Measurements from ENCODE around the gene NUFIP1. TPM values are rescaled to one million over a fixed set of nuclear protein-coding genes. Genes with fewer than 3 reads are reported as not detected.

Gene NUFIP1
- total and polyA plus RNA-seq, 2 experiments from 2014 or later, result 7.7 to 23.9 TPM

GRCh38 chr13:44902738-44903137 is 86.5 kb downstream of the NUFIP1 start:
- ATAC-seq (no peak), DNase-seq (ENCODE audit: low spot score) (no peak)
- Histone ChIP-seq H3K36me3 (ENCODE audit: insufficient read depth) (no peaks in the 10 kb centered on the region), H4K20me1 (replicated peaks; ENCODE audit: insufficient read depth) (no peaks in the 10 kb centered on the region), H3F3A (replicated peaks; ENCODE audit: low read depth) (no peaks in the 10 kb centered on the region), H3K4me3 (no peak overlapping the region), H2AFZ (peak overlapping the region; percentile 28; the same call in 1 of the 2 replicates), H3K4me1 (ENCODE audit: insufficient read depth) (peaks cover 6% of the 10 kb centered on the region; the same call in 1 of the 2 replicates), H3K4me2 (no peak overlapping the region), H3K79me2 (replicated peaks; ENCODE audit: insufficient read depth) (no peaks in the 10 kb centered on the region), H3K9me2 (ENCODE audit: insufficient read depth) (peaks cover 8% of the 10 kb centered on the region), H3K27me3 (ENCODE audit: insufficient read depth) (no peaks in the 10 kb centered on the region), H3K27ac (ENCODE audit: low read depth) (no peak overlapping the region)
- no peaks in the 10 kb centered on the region; the same call in 2 of the 3 replicates for H3K9me3 Mint-ChIP-seq
- no peaks in the 10 kb centered on the region for H3K36me3 Mint-ChIP-seq (ENCODE audit: low read depth)
- H3K4me1 Mint-ChIP-seq, result peaks cover 27% of the 10 kb centered on the region
- H3K4me3 Mint-ChIP-seq, result no peak overlapping the region
- TF ChIP-seq ETS1 (IDR thresholded peaks at IDR 0.05) (no peak), POLR2AphosphoS5 (IDR thresholded peaks at IDR 0.05; ENCODE audit: low read depth) (no peak), NANOG (IDR thresholded peaks at IDR 0.05; ENCODE audit: borderline replicate concordance) (no peak), EZH2 (IDR thresholded peaks at IDR 0.05; ENCODE audit: low read depth, unreplicated experiment) (no peak), EZH2phosphoT487 (IDR thresholded peaks at IDR 0.05; ENCODE audit: unreplicated experiment) (no peak), CREB1 (CRISPR knock-in tag; IDR thresholded peaks at IDR 0.05; ENCODE audit: low read depth) (no peak)
- TF ChIP-seq, protein P1, sequence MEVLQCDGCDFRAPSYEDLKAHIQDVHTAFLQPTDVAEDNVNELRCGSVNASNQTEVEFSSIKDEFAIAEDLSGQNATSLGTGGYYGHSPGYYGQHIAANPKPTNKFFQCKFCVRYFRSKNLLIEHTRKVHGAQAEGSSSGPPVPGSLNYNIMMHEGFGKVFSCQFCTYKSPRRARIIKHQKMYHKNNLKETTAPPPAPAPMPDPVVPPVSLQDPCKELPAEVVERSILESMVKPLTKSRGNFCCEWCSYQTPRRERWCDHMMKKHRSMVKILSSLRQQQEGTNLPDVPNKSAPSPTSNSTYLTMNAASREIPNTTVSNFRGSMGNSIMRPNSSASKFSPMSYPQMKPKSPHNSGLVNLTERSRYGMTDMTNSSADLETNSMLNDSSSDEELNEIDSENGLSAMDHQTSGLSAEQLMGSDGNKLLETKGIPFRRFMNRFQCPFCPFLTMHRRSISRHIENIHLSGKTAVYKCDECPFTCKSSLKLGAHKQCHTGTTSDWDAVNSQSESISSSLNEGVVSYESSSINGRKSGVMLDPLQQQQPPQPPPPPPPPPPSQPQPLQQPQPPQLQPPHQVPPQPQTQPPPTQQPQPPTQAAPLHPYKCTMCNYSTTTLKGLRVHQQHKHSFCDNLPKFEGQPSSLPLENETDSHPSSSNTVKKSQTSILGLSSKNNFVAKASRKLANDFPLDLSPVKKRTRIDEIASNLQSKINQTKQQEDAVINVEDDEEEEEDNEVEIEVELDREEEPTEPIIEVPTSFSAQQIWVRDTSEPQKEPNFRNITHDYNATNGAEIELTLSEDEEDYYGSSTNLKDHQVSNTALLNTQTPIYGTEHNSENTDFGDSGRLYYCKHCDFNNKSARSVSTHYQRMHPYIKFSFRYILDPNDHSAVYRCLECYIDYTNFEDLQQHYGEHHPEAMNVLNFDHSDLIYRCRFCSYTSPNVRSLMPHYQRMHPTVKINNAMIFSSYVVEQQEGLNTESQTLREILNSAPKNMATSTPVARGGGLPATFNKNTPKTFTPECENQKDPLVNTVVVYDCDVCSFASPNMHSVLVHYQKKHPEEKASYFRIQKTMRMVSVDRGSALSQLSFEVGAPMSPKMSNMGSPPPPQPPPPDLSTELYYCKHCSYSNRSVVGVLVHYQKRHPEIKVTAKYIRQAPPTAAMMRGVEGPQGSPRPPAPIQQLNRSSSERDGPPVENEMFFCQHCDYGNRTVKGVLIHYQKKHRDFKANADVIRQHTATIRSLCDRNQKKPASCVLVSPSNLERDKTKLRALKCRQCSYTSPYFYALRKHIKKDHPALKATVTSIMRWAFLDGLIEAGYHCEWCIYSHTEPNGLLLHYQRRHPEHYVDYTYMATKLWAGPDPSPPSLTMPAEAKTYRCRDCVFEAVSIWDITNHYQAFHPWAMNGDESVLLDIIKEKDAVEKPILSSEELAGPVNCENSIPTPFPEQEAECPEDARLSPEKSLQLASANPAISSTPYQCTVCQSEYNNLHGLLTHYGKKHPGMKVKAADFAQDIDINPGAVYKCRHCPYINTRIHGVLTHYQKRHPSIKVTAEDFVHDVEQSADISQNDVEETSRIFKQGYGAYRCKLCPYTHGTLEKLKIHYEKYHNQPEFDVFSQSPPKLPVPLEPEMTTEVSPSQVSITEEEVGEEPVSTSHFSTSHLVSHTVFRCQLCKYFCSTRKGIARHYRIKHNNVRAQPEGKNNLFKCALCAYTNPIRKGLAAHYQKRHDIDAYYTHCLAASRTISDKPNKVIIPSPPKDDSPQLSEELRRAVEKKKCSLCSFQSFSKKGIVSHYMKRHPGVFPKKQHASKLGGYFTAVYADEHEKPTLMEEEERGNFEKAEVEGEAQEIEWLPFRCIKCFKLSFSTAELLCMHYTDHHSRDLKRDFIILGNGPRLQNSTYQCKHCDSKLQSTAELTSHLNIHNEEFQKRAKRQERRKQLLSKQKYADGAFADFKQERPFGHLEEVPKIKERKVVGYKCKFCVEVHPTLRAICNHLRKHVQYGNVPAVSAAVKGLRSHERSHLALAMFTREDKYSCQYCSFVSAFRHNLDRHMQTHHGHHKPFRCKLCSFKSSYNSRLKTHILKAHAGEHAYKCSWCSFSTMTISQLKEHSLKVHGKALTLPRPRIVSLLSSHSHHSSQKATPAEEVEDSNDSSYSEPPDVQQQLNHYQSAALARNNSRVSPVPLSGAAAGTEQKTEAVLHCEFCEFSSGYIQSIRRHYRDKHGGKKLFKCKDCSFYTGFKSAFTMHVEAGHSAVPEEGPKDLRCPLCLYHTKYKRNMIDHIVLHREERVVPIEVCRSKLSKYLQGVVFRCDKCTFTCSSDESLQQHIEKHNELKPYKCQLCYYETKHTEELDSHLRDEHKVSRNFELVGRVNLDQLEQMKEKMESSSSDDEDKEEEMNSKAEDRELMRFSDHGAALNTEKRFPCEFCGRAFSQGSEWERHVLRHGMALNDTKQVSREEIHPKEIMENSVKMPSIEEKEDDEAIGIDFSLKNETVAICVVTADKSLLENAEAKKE (CRISPR knock-in tag; IDR thresholded peaks at IDR 0.05), result no peak
- no peak overlapping the region for H3K27ac Mint-ChIP-seq
- H3K27me3 Mint-ChIP-seq (ENCODE audit: insufficient read depth, low read depth, poor library complexity), result peaks cover 7% of the 10 kb centered on the region
